PC-3 (cell line): ENCODE results near the gene B3GALT2.

Source experiments
- EZH2 ChIP-seq: fragments of 300-600 bp; sonication (generic); IDR thresholded peaks from one replicate; pipeline ENCODE4 v1.6.1; 2017; ENCODE audit warnings: antibody characterized with exemption, mild to moderate bottlenecking, low read length; ENCODE audit not compliant: unreplicated experiment
- EZH2phosphoT487 ChIP-seq: fragments of 300-600 bp; sonication (generic); IDR thresholded peaks from 2 replicates; pipeline ENCODE4 v1.6.1; 2018; ENCODE audit warnings: mild to moderate bottlenecking, antibody characterized with exemption, low read length, borderline replicate concordance
- TF ChIP-seq, protein P1 (sequence below): fragments of 300-600 bp; sonication (generic); conservative IDR thresholded peaks from 2 replicates; pipeline ENCODE4 v1.5.1; 2017; ENCODE audit warnings: antibody characterized with exemption, low read depth, mild to moderate bottlenecking, low read length

DNA sequence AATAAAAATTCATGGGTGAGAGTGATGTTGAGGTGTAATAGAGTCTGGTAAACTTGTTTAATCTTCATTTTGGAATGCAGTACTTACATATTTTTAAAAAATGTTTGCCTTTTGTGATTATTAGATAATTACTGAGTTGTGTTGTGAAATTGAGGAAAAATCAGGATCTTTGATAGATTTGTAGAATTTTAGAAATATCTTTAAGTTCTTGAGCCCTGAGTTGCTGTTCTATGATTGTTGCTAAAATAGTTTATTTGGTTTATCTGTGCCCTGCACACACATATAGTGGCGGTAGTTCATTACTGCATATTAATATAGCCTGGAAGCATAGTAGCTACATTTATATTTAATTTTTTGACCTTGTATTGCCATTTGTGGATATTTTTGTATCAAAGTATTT lies 1.6 kb downstream of the B3GALT2 start:
- TF ChIP-seq, protein P1, sequence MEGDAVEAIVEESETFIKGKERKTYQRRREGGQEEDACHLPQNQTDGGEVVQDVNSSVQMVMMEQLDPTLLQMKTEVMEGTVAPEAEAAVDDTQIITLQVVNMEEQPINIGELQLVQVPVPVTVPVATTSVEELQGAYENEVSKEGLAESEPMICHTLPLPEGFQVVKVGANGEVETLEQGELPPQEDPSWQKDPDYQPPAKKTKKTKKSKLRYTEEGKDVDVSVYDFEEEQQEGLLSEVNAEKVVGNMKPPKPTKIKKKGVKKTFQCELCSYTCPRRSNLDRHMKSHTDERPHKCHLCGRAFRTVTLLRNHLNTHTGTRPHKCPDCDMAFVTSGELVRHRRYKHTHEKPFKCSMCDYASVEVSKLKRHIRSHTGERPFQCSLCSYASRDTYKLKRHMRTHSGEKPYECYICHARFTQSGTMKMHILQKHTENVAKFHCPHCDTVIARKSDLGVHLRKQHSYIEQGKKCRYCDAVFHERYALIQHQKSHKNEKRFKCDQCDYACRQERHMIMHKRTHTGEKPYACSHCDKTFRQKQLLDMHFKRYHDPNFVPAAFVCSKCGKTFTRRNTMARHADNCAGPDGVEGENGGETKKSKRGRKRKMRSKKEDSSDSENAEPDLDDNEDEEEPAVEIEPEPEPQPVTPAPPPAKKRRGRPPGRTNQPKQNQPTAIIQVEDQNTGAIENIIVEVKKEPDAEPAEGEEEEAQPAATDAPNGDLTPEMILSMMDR, result no peak
- TF ChIP-seq EZH2 (no peak), EZH2phosphoT487 (no peak)
